ENCODE measurements around the gene HIVEP1.

The HIVEP1 gene

GRCh38 chr6:12200761-12201160, 188.6 kb downstream of the HIVEP1 start:
- DNase-seq, result peak; percentile 9

- peak; percentile 56 for DNase-seq
These were observed 190.9 kb downstream of the HIVEP1 start for GRCh38 chr6:12203001-12203400.

- DNase-seq, result peak; percentile 54
These were observed 196.1 kb downstream of the HIVEP1 start for GRCh38 chr6:12208190-12208589.

GRCh38 chr6:12208673-12209072, 196.6 kb downstream of the HIVEP1 start:
- no peak for DNase-seq
